Measurements from ENCODE around the gene MICB. TPM values are rescaled to one million over a fixed set of nuclear protein-coding genes. Genes with fewer than 3 reads are reported as not detected.

The MICB gene
- total and polyA plus RNA-seq, 9 of the 15 experiments (the other 6 are each of a cell fraction or from before 2014, with no cell fraction given), result 13.3 to 34.5 (median 19.8) TPM

- ATAC-seq (peak; percentile 48), FAIRE-seq (no peak), DNase-seq (ENCODE audit: extremely low read depth in 1 of 4, low spot score in 3 of 4) (no peak)
- no TSS peak for BruUV-seq (replicated peaks)
- Histone ChIP-seq H3K27me3 (ENCODE audit: control insufficient read depth in 2 of 2, insufficient read depth in 2 of 2, low read length in 2 of 2) (no peaks in the 10 kb centered on the region), H2AFZ (ENCODE audit: low read depth, low read length) (no peak overlapping the region), H3K27ac (ENCODE audit: extremely low read depth, low read depth, low read length) (peak overlapping the region; percentile 11; the same call in 1 of the 3 replicates), H3K36me3 (ENCODE audit: control insufficient read depth, insufficient read depth, low read length) (peaks cover 51% of the 10 kb centered on the region), H3K4me1 (replicated peaks in 1 of 2; ENCODE audit: control insufficient read depth in 2 of 2, insufficient read depth in 2 of 2, low read length in 2 of 2) (peaks cover 10 to 23% of the 10 kb centered on the region in 2 experiments), H3K9ac (ENCODE audit: insufficient read depth in 1 of 2, low read depth in 2 of 2, low read length in 2 of 2) (peak overlapping the region in 1 of 2 experiments; percentile 53; a peak in 2 of 4 replicates), H3K9me3 (replicated peaks; ENCODE audit: control insufficient read depth, insufficient read depth, low read depth, low read length) (no peaks in the 10 kb centered on the region), H3K4me3 (no peak overlapping the region), H3K79me2 (ENCODE audit: control insufficient read depth, insufficient read depth, low read length) (peaks cover 14% of the 10 kb centered on the region; the same call in 2 of the 3 replicates), H3K4me2 (ENCODE audit: insufficient read depth, low read length) (no peak overlapping the region), H3K9me1 (ENCODE audit: control insufficient read depth, insufficient read depth, low read length) (peaks cover 2% of the 10 kb centered on the region), H4K20me1 (replicated peaks; ENCODE audit: control insufficient read depth, insufficient read depth, low read length) (peaks cover 20% of the 10 kb centered on the region; the same call in 1 of the 2 replicates)
- POLR2A ChIA-PET, result interaction anchor here (0.6 to 6.3 kb wide), 12 partner anchors 10 to 1010 kb away, joined by 3 to 107 read pairs (median 4); partner anchors contain the start of genes DDX39B, MICB and VARS2
- WGBS (ENCODE audit: insufficient coverage, low coverage, missing lambda C conversion rate), result 57% methylated on average over 12 of the region's 12 CpGs
- CTCF ChIA-PET (ENCODE audit: low intra/inter-chr PET ratio), result no interaction called here
- intact Hi-C loops (cut with micrococcal nuclease) (loop anchor here (5.0 kb wide), 1 partner anchor 37 kb away; no protein-coding TSS in a partner anchor), in situ Hi-C loops (cut with MboI) (loop anchor here (5.0 to 25.0 kb wide), 2 partner anchors 32 to 1433 kb away; partner anchors contain the start of genes BRD2, HLA-DMA and MICB)
- TF ChIP-seq POLR2B (IDR thresholded peaks at IDR 0.05; ENCODE audit: low read depth, partially characterized antibody) (peak; percentile 83), THRAP3 (IDR thresholded peaks at IDR 0.05; ENCODE audit: borderline replicate concordance) (0 out of 2 replicates have a peak, but pooled peaks have one; percentile 66), ZNF165 (CRISPR knock-in tag; IDR thresholded peaks at IDR 0.05; ENCODE audit: borderline replicate concordance) (no peak), PML (IDR thresholded peaks at IDR 0.05; ENCODE audit: low read length) (0 out of 2 replicates have a peak, but pooled peaks have one; percentile 27), PHB (CRISPR knock-in tag; IDR thresholded peaks at IDR 0.05) (0 out of 2 replicates have a peak, but pooled peaks have one; percentile 25), POLR2AphosphoS5 (IDR thresholded peaks at IDR 0.05; ENCODE audit: control insufficient read depth, insufficient read depth, low read depth, low read length) (peak; percentile 52; the same call in 1 of the 2 replicates), NFE2L1 (tag; IDR thresholded peaks at IDR 0.05; ENCODE audit: borderline replicate concordance, low read depth) (no peak), LEF1 (IDR thresholded peaks at IDR 0.05) (0 out of 2 replicates have a peak, but pooled peaks have one; percentile 28), PHB2 (IDR thresholded peaks at IDR 0.05; ENCODE audit: low read depth) (no peak), NFYB (IDR thresholded peaks at IDR 0.05; ENCODE audit: extremely low read depth, insufficient read length) (no peak), RFX7 (CRISPR knock-in tag; IDR thresholded peaks at IDR 0.05) (peak; percentile 70; the same call in 1 of the 2 replicates), KLF10 (CRISPR knock-in tag; IDR thresholded peaks at IDR 0.05) (peak; percentile 41; the same call in 1 of the 2 replicates), POLR2AphosphoS2 (IDR thresholded peaks at IDR 0.05; ENCODE audit: low read length) (peak; percentile 90), LCOR (CRISPR knock-in tag; IDR thresholded peaks at IDR 0.05) (0 out of 2 replicates have a peak, but pooled peaks have one; percentile 20), ZNF717 (CRISPR knock-in tag; IDR thresholded peaks at IDR 0.05) (peak; percentile 56; the same call in 1 of the 2 replicates), EP400 (IDR thresholded peaks at IDR 0.05) (no peak), POLR2G (IDR thresholded peaks at IDR 0.05; ENCODE audit: low read depth, low read length) (peak; percentile 71), TGIF2 (CRISPR knock-in tag; IDR thresholded peaks at IDR 0.05) (no peak), ERF (CRISPR knock-in tag; IDR thresholded peaks at IDR 0.05) (peak; percentile 61; the same call in 1 of the 2 replicates)
- TF ChIP-seq, protein P1, sequence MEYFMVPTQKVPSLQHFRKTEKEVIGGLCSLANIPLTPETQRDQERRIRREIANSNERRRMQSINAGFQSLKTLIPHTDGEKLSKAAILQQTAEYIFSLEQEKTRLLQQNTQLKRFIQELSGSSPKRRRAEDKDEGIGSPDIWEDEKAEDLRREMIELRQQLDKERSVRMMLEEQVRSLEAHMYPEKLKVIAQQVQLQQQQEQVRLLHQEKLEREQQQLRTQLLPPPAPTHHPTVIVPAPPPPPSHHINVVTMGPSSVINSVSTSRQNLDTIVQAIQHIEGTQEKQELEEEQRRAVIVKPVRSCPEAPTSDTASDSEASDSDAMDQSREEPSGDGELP (CRISPR knock-in tag; IDR thresholded peaks at IDR 0.05; ENCODE audit: borderline replicate concordance), result peak; percentile 43; the same call in 1 of the 2 replicates
- TF ChIP-seq, protein P2, sequence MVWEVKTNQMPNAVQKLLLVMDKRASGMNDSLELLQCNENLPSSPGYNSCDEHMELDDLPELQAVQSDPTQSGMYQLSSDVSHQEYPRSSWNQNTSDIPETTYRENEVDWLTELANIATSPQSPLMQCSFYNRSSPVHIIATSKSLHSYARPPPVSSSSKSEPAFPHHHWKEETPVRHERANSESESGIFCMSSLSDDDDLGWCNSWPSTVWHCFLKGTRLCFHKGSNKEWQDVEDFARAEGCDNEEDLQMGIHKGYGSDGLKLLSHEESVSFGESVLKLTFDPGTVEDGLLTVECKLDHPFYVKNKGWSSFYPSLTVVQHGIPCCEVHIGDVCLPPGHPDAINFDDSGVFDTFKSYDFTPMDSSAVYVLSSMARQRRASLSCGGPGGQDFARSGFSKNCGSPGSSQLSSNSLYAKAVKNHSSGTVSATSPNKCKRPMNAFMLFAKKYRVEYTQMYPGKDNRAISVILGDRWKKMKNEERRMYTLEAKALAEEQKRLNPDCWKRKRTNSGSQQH (CRISPR knock-in tag; IDR thresholded peaks at IDR 0.05), result peak; percentile 79; the same call in 1 of the 2 replicates
Observed at GRCh38 chr6:31529329-31530150, 31.6 kb downstream of the MICB start.

Data from K562 (cell line).